ENCODE measurements around the gene FAP.

The FAP gene

GRCh38 chr2:162219426-162219825 is 23.8 kb downstream of the FAP start:
- H3K4me3 ChIP-seq (ENCODE audit: insufficient read depth, low read depth, low read length), result no peak overlapping the region
- 93 to 97% methylated on average over 3 to 4 of the region's 4 CpGs for WGBS, 2 experiments
- H3K9me3 ChIP-seq (ENCODE audit: control insufficient read depth, low read length), result no peaks in the 10 kb centered on the region
- no peak overlapping the region for H3K27ac ChIP-seq (ENCODE audit: insufficient read depth, low read depth, low read length, poor library complexity, severe bottlenecking)
- no peaks in the 10 kb centered on the region for H3K4me1 ChIP-seq (ENCODE audit: control insufficient read depth, insufficient read depth, low read length)
- H3K27me3 ChIP-seq (ENCODE audit: control insufficient read depth, insufficient read depth, low read length, poor library complexity, severe bottlenecking), result no peaks in the 10 kb centered on the region
- no peaks in the 10 kb centered on the region for H3K36me3 ChIP-seq (ENCODE audit: control insufficient read depth, insufficient read depth, low read length)

- 83% methylated on average over 1 of the region's 1 CpG for WGBS, 2 experiments
- H3K27ac ChIP-seq (ENCODE audit: insufficient read depth, low read depth, low read length, poor library complexity, severe bottlenecking), result no peak overlapping the region
- no peaks in the 10 kb centered on the region for H3K9me3 ChIP-seq (ENCODE audit: control insufficient read depth, low read length)
- H3K27me3 ChIP-seq (ENCODE audit: control insufficient read depth, insufficient read depth, low read length, poor library complexity, severe bottlenecking), result no peaks in the 10 kb centered on the region
- no peak overlapping the region for H3K4me3 ChIP-seq (ENCODE audit: insufficient read depth, low read depth, low read length)
- H3K4me1 ChIP-seq (ENCODE audit: control insufficient read depth, insufficient read depth, low read length), result no peaks in the 10 kb centered on the region
- no peaks in the 10 kb centered on the region for H3K36me3 ChIP-seq (ENCODE audit: control insufficient read depth, insufficient read depth, low read length)
These were observed 25.6 kb downstream of the FAP start for GRCh38 chr2:162217598-162217997.

- no peaks in the 10 kb centered on the region for H3K27me3 ChIP-seq (ENCODE audit: control insufficient read depth, insufficient read depth, low read length, poor library complexity, severe bottlenecking)
- H3K36me3 ChIP-seq (ENCODE audit: control insufficient read depth, insufficient read depth, low read length), result no peaks in the 10 kb centered on the region
- H3K27ac ChIP-seq (ENCODE audit: insufficient read depth, low read depth, low read length, poor library complexity, severe bottlenecking), result no peak overlapping the region
- no peaks in the 10 kb centered on the region for H3K4me1 ChIP-seq (ENCODE audit: control insufficient read depth, insufficient read depth, low read length)
- H3K4me3 ChIP-seq (ENCODE audit: insufficient read depth, low read depth, low read length), result no peak overlapping the region
- no peaks in the 10 kb centered on the region for H3K9me3 ChIP-seq (ENCODE audit: control insufficient read depth, low read length)
- 89 to 91% methylated on average over 3 of the region's 3 CpGs for WGBS, 2 experiments
These were observed 28.1 kb downstream of the FAP start for GRCh38 chr2:162215162-162215561.

DNA sequence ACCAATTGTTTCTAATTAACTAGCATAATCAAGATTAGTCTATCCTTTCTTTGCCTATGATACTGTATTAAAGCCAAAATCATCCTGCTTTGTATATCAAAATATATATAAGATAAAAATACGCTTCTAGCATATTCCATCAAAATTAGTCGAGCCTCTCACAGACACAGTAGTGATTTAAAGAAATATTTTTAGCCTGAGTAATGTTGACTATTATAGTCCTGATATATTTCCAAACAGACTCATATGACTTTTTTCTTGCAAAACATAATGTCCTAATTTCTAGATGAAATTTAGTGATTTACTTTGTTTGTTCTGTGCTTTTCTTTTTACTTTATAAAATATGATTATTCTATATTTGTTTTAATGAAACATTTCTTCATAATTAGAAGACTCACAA is 30.9 kb downstream of the FAP start:
- Histone ChIP-seq H3K9me3 (ENCODE audit: control insufficient read depth, low read length) (no peaks in the 10 kb centered on the region), H3K4me1 (ENCODE audit: control insufficient read depth, insufficient read depth, low read length) (no peaks in the 10 kb centered on the region), H3K36me3 (ENCODE audit: control insufficient read depth, insufficient read depth, low read length) (no peaks in the 10 kb centered on the region), H3K27ac (ENCODE audit: insufficient read depth, low read depth, low read length, poor library complexity, severe bottlenecking) (no peak overlapping the region), H3K27me3 (ENCODE audit: control insufficient read depth, insufficient read depth, low read length, poor library complexity, severe bottlenecking) (no peaks in the 10 kb centered on the region), H3K4me3 (ENCODE audit: insufficient read depth, low read depth, low read length) (no peak overlapping the region)
- WGBS, 2 experiments, result no CpG with 5 or more reads among the region's 2 CpGs

GRCh38 chr2:162211732-162212131 is 31.5 kb downstream of the FAP start:
- WGBS, 2 experiments, result 93 to 100% methylated on average over 2 to 3 of the region's 3 CpGs
- H3K4me1 ChIP-seq (ENCODE audit: control insufficient read depth, insufficient read depth, low read length), result no peaks in the 10 kb centered on the region
- no peaks in the 10 kb centered on the region for H3K27me3 ChIP-seq (ENCODE audit: control insufficient read depth, insufficient read depth, low read length, poor library complexity, severe bottlenecking)
- H3K36me3 ChIP-seq (ENCODE audit: control insufficient read depth, insufficient read depth, low read length), result no peaks in the 10 kb centered on the region
- no peak overlapping the region for H3K27ac ChIP-seq (ENCODE audit: insufficient read depth, low read depth, low read length, poor library complexity, severe bottlenecking)
- no peaks in the 10 kb centered on the region for H3K9me3 ChIP-seq (ENCODE audit: control insufficient read depth, low read length)
- no peak overlapping the region for H3K4me3 ChIP-seq (ENCODE audit: insufficient read depth, low read depth, low read length)

DNA sequence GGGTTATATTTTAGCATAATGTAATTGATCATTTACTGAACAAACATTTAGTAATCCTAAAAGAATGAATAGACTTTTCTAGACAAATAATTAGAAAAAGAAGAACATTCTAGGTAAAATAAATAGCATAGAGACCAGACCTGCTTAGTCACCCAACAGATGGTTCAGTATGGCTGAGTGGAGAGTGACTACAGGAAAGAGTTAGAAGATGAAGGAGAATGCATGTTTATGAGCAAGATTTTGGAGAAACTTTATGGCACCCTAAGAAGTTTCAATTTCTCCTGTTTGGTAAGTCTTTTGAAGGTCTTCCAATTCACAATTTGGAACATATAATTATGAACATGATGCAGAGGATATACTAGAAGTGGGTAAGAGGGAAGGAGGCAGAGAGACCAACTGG is 32.9 kb downstream of the FAP start:
- Histone ChIP-seq H3K27me3 (ENCODE audit: control insufficient read depth, insufficient read depth, low read length, poor library complexity, severe bottlenecking) (no peaks in the 10 kb centered on the region), H3K4me1 (ENCODE audit: control insufficient read depth, insufficient read depth, low read length) (no peaks in the 10 kb centered on the region), H3K9me3 (ENCODE audit: control insufficient read depth, low read length) (no peaks in the 10 kb centered on the region), H3K27ac (ENCODE audit: insufficient read depth, low read depth, low read length, poor library complexity, severe bottlenecking) (no peak overlapping the region), H3K36me3 (ENCODE audit: control insufficient read depth, insufficient read depth, low read length) (no peaks in the 10 kb centered on the region), H3K4me3 (ENCODE audit: insufficient read depth, low read depth, low read length) (no peak overlapping the region)

DNA sequence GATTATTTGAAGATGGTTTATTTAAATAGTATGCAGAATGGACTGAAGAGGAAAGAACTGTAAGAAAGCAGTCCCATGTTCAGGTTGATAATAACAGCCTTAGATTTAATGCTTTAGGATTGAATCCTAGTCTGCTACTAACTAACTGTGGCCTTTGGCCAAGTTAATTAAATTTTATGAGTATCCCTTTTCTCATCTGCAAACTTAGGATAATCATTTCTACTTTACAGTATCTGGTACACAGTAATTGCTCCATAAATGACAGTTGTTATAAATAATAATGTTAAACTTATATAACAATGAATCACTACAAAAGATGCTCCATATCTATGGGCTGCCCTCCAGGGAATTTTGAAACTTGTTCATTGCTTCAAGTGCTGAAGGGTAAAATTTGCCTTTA is 41.0 kb downstream of the FAP start:
- Histone ChIP-seq H3K4me1 (ENCODE audit: control insufficient read depth, insufficient read depth, low read length) (no peaks in the 10 kb centered on the region), H3K36me3 (ENCODE audit: control insufficient read depth, insufficient read depth, low read length) (no peaks in the 10 kb centered on the region)

DNA sequence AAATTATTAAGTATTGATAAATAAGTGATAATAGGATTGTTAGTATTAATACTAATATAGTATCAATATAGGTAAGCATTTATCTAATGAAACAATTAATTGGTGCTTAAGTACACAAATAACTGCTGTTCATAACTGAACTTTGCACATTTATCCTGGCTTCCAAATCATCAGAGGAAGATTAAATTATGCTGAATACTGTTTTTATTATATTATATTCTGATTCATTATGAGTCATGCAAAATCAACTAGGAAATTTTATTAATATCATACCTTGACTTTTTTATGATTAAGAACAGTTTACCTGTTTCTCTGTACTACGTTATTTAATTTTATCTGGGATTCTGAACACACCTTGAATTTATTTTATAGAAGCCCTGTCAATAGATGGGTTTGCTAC is 42.6 kb downstream of the FAP start:
- Histone ChIP-seq H3K27me3 (ENCODE audit: control insufficient read depth, insufficient read depth, low read length, poor library complexity, severe bottlenecking) (no peaks in the 10 kb centered on the region), H3K4me1 (ENCODE audit: control insufficient read depth, insufficient read depth, low read length) (no peaks in the 10 kb centered on the region), H3K9me3 (ENCODE audit: control insufficient read depth, low read length) (no peaks in the 10 kb centered on the region), H3K27ac (ENCODE audit: insufficient read depth, low read depth, low read length, poor library complexity, severe bottlenecking) (no peak overlapping the region), H3K36me3 (ENCODE audit: control insufficient read depth, insufficient read depth, low read length) (no peaks in the 10 kb centered on the region), H3K4me3 (ENCODE audit: insufficient read depth, low read depth, low read length) (no peak overlapping the region)
- WGBS, 2 experiments, result 100% methylated on average over 1 of the region's 1 CpG; no CpG with 5 or more reads in 1 of the 2 experiments

More for the DNA sequence above, 41.0 kb downstream of the FAP start:
- no peaks in the 10 kb centered on the region for H3K27me3 ChIP-seq (ENCODE audit: control insufficient read depth, insufficient read depth, low read length, poor library complexity, severe bottlenecking)
- no peak overlapping the region for H3K4me3 ChIP-seq (ENCODE audit: insufficient read depth, low read depth, low read length)
- H3K9me3 ChIP-seq (ENCODE audit: control insufficient read depth, low read length), result no peaks in the 10 kb centered on the region
- no peak overlapping the region for H3K27ac ChIP-seq (ENCODE audit: insufficient read depth, low read depth, low read length, poor library complexity, severe bottlenecking)

- H3K36me3 ChIP-seq (ENCODE audit: control insufficient read depth, insufficient read depth, low read length), result no peaks in the 10 kb centered on the region
- 83% methylated on average over 1 of the region's 1 CpG; no CpG with 5 or more reads in 1 of the 2 experiments for WGBS, 2 experiments
- no peaks in the 10 kb centered on the region for H3K4me1 ChIP-seq (ENCODE audit: control insufficient read depth, insufficient read depth, low read length)
- H3K27me3 ChIP-seq (ENCODE audit: control insufficient read depth, insufficient read depth, low read length, poor library complexity, severe bottlenecking), result no peaks in the 10 kb centered on the region
- no peaks in the 10 kb centered on the region for H3K9me3 ChIP-seq (ENCODE audit: control insufficient read depth, low read length)
- H3K27ac ChIP-seq (ENCODE audit: insufficient read depth, low read depth, low read length, poor library complexity, severe bottlenecking), result no peak overlapping the region
- H3K4me3 ChIP-seq (ENCODE audit: insufficient read depth, low read depth, low read length), result no peak overlapping the region
These were observed 43.3 kb downstream of the FAP start for GRCh38 chr2:162199913-162200312.

GRCh38 chr2:162198239-162198638 is 45.0 kb downstream of the FAP start:
- H3K27ac ChIP-seq (ENCODE audit: insufficient read depth, low read depth, low read length, poor library complexity, severe bottlenecking), result no peak overlapping the region
- H3K9me3 ChIP-seq (ENCODE audit: control insufficient read depth, low read length), result no peaks in the 10 kb centered on the region
- no peaks in the 10 kb centered on the region for H3K4me1 ChIP-seq (ENCODE audit: control insufficient read depth, insufficient read depth, low read length)
- H3K27me3 ChIP-seq (ENCODE audit: control insufficient read depth, insufficient read depth, low read length, poor library complexity, severe bottlenecking), result no peaks in the 10 kb centered on the region
- H3K4me3 ChIP-seq (ENCODE audit: insufficient read depth, low read depth, low read length), result no peak overlapping the region
- no peaks in the 10 kb centered on the region for H3K36me3 ChIP-seq (ENCODE audit: control insufficient read depth, insufficient read depth, low read length)
- 87 to 95% methylated on average over 9 of the region's 9 CpGs for WGBS, 2 experiments

DNA sequence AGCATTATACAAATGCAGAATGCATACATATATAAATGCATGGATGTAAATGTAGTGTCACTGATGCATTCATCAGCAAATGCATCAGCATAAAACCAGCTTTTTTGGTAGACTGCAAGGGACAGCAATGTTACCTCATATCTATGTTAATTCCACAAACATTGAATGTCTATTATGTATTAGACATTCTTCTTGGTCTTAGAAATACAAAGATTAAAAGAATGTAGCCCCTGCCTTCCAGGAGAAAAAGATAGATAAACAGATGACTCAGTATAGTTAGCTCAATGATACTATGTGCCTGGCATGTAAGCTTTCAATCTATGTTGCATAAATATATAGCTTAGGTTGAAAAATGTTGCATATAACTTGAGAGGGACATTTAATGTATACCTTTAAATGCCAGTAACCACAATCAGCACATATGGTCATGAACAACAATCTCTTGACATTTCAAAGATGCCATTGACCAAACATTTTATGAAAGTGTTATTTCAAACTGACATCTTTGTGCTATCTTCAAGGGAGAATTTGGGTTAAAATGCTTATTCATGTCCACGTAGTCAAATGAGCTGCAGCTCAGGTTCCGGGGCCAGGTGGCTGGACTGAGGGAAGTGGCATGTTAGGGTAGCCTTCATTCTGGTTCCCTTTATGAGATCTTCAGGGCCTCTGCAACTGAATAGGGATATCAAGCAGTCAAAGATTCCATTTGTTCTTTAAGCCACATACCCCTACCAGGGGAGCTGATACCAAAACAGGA is 46.0 kb downstream of the FAP start:
- Histone ChIP-seq H3K27ac (ENCODE audit: insufficient read depth, low read depth, low read length, poor library complexity, severe bottlenecking) (no peak overlapping the region), H3K27me3 (ENCODE audit: control insufficient read depth, insufficient read depth, low read length, poor library complexity, severe bottlenecking) (no peaks in the 10 kb centered on the region), H3K4me3 (ENCODE audit: insufficient read depth, low read depth, low read length) (no peak overlapping the region), H3K4me1 (ENCODE audit: control insufficient read depth, insufficient read depth, low read length) (no peaks in the 10 kb centered on the region), H3K9me3 (ENCODE audit: control insufficient read depth, low read length) (no peaks in the 10 kb centered on the region), H3K36me3 (ENCODE audit: control insufficient read depth, insufficient read depth, low read length) (no peaks in the 10 kb centered on the region)
- 88 to 95% methylated on average over 2 of the region's 2 CpGs for WGBS, 2 experiments
